Panc1 (cell line): ENCODE data around the gene C3orf85. TPM values are rescaled to one million over a fixed set of nuclear protein-coding genes. Genes with fewer than 3 reads are reported as not detected.

ENCODE experiments used
- ATAC-seq: fragments of 200-7000 bp; cut with Tn5 transposase; 2 replicates; pipeline ENCODE4 v1.9.1; 2020; ENCODE audit warnings: mild to moderate bottlenecking, moderate library complexity
- BruUV-seq: library from RNA; stranded (reverse); fragments of 400-500 nt; replicated peaks from 2 replicates; lab custom pipeline; 2021; lab: Mats Ljungman, UMichigan
- CTCF ChIA-PET: fragments of 300-600 bp; sonication (Branson Sonifier 250); formaldehyde crosslinking; loops from one replicate; lab custom pipeline; 2022; ENCODE audit warnings: antibody characterized with exemption; lab: Charles Lee
- POLR2A ChIA-PET: fragments of 300-600 bp; sonication (Branson Sonifier 250); formaldehyde crosslinking; loops from one replicate; lab custom pipeline; 2022; ENCODE audit warnings: antibody characterized with exemption; lab: Charles Lee
- DNase-seq: peaks from one replicate; pipeline ENCODE4 v3.0.0-alpha.2; 2010; ENCODE audit warnings: low read depth, low spot score
- H3K27ac ChIP-seq: 2 replicates; pipeline ENCODE4 v1.5.1; 2011; ENCODE audit warnings: mild to moderate bottlenecking, low read length, inconsistent platforms
- H3K27me3 ChIP-seq: fragments of 200-500 bp; sonication (Bioruptor generic); 2 replicates; pipeline ENCODE4 v1.6.0; 2014; ENCODE audit warnings: low read length, inconsistent platforms; ENCODE audit not compliant: control insufficient read depth, insufficient read depth
- H3K36me3 ChIP-seq: fragments of 200-500 bp; sonication (Bioruptor generic); 2 replicates; pipeline ENCODE4 v1.5.1; 2014; ENCODE audit warnings: inconsistent platforms, mild to moderate bottlenecking, low read length, moderate library complexity; ENCODE audit not compliant: control insufficient read depth, insufficient read depth
- H3K4me1 ChIP-seq: 2 replicates; pipeline ENCODE4 v1.5.1; 2011; ENCODE audit warnings: inconsistent platforms, mild to moderate bottlenecking, low read length, moderate library complexity; ENCODE audit not compliant: control insufficient read depth, insufficient read depth
- H3K4me3 ChIP-seq, 2 experiments: 2 replicates each; pipeline ENCODE4 v1.5.1; 2011 to 2012; ENCODE audit warnings: low read depth in 2 of 2, low read length in 2 of 2, mild to moderate bottlenecking in 2 of 2, inconsistent platforms in 1 of 2, moderate library complexity in 1 of 2
- H3K9me3 ChIP-seq: fragments of 200-500 bp; sonication (Bioruptor generic); 2 replicates; pipeline ENCODE4 v1.5.1; 2014; ENCODE audit warnings: low read depth, mild to moderate bottlenecking, inconsistent platforms, low read length, moderate library complexity; ENCODE audit not compliant: control insufficient read depth, insufficient read depth
- POLR2AphosphoS5 ChIP-seq: IDR thresholded peaks from 2 replicates; pipeline ENCODE4 v1.6.1; 2012; ENCODE audit warnings: mild to moderate bottlenecking, low read depth, low read length, moderate library complexity
- REST ChIP-seq, 2 experiments: IDR thresholded peaks; 2 replicates each; pipeline ENCODE4 v1.6.1; 2011 to 2012; ENCODE audit warnings: low read depth in 2 of 2, control low read depth in 1 of 2, low read length in 1 of 2, mild to moderate bottlenecking in 1 of 2, moderate library complexity in 1 of 2; ENCODE audit not compliant: insufficient read depth in 1 of 2
- SIN3A ChIP-seq: IDR thresholded peaks from 2 replicates; pipeline ENCODE4 v1.6.1; 2012; ENCODE audit warnings: low read depth, mild to moderate bottlenecking, low read length, moderate library complexity, borderline replicate concordance; ENCODE audit not compliant: insufficient read depth
- TCF7L2 ChIP-seq: IDR thresholded peaks from 2 replicates; pipeline ENCODE4 v1.6.1; 2011; ENCODE audit warnings: mild to moderate bottlenecking, low read depth, low read length, inconsistent platforms
- in situ Hi-C: cut with HindIII; loops from 2 replicates; pipeline ENCODE4 v1.10.0; 2016; ENCODE audit warnings: low sequenced_read_pairs, low pct_unique_long_range_greater_than_20kb
- intact Hi-C: fragments of 100-400 bp; cut with micrococcal nuclease; formaldehyde crosslinking; loops from one replicate; pipeline ENCODE4 v1.10.0; 2022; ENCODE audit not compliant: unreplicated experiment
- total RNA-seq: library from RNA; stranded (reverse); gene quantifications from one replicate; pipeline ENCODE4 v1.2.1, GENCODE V29; 2021; ENCODE audit not compliant: unreplicated experiment
- TF ChIP-seq, protein P1 (sequence below): fragments of 450-650 bp; IDR thresholded peaks from 2 replicates; pipeline ENCODE4 v1.5.1; 2017; ENCODE audit warnings: mild to moderate bottlenecking

C3orf85 gene
- total RNA-seq, 1 experiment from 2014 or later = not detected

DNA sequence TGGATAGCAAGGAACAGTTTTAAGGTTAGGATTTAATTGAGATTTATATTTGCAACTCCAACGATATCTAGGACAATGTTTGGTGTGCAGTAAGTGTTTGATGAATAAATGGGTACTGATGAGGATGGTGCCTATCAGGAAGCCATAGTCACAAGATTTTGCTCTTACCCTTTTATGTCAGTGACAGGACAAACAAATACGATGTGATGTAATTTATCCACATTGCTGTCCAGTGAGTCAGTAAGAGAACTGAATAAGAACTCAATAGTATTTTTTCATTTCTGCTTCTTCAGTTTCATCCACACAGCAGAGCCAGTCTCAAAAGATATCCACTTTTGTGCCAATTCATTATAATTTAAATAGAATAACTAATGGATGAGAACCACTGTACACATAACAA, 18.5 kb downstream of the C3orf85 start:
- no TSS peak for BruUV-seq

DNA sequence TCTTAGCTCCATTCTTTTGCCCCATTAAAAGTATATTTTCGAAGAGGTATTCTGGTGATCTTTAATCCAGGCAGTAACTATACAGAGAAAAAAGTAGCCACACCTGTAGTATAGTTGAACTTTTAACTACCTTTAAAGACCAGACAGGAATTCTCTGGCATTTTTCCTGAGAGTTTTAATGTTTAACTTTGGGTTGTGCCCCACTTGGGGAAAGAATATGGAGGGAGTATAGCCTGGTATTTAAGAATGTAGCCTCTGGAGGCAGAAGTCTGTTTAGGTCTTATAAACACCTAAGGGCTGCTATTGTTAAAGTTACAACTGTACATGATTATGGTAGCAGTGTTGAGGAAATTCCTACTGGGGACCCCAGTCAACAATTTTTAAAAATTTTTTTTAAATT, 19.3 kb downstream of the C3orf85 start:
- Histone ChIP-seq H3K27me3 (no peaks in the 10 kb centered on the region), H3K36me3 (no peaks in the 10 kb centered on the region), H3K4me1 (no peaks in the 10 kb centered on the region), H3K9me3 (no peaks in the 10 kb centered on the region), H3K27ac (no peak overlapping the region), H3K4me3 (no peak overlapping the region)
- intact Hi-C loops = no loop called here
- DNase-seq = no peak
- TF ChIP-seq REST (IDR thresholded peaks at IDR 0.05; ENCODE audit: insufficient read depth in 1 of 2, low read depth in 2 of 2, low read length in 1 of 2) = no peak
- TF ChIP-seq POLR2AphosphoS5 = no peak
- no peak for TF ChIP-seq TCF7L2
- TF ChIP-seq, protein P1, sequence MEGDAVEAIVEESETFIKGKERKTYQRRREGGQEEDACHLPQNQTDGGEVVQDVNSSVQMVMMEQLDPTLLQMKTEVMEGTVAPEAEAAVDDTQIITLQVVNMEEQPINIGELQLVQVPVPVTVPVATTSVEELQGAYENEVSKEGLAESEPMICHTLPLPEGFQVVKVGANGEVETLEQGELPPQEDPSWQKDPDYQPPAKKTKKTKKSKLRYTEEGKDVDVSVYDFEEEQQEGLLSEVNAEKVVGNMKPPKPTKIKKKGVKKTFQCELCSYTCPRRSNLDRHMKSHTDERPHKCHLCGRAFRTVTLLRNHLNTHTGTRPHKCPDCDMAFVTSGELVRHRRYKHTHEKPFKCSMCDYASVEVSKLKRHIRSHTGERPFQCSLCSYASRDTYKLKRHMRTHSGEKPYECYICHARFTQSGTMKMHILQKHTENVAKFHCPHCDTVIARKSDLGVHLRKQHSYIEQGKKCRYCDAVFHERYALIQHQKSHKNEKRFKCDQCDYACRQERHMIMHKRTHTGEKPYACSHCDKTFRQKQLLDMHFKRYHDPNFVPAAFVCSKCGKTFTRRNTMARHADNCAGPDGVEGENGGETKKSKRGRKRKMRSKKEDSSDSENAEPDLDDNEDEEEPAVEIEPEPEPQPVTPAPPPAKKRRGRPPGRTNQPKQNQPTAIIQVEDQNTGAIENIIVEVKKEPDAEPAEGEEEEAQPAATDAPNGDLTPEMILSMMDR = no peak
- TF ChIP-seq SIN3A = no peak
- ChIA-PET CTCF (no interaction called here), POLR2A (no interaction called here)
- in situ Hi-C loops = no loop called here
- no peak for ATAC-seq
- no TSS peak for BruUV-seq

More for the DNA sequence above, 18.5 kb downstream of the C3orf85 start:
- ChIA-PET POLR2A (no interaction called here), CTCF (no interaction called here)
- no peaks in the 10 kb centered on the region for H3K36me3 ChIP-seq
- DNase-seq (no peak), ATAC-seq (no peak)
- intact Hi-C loops = no loop called here
- H3K27me3 ChIP-seq = no peaks in the 10 kb centered on the region
- H3K4me3 ChIP-seq = no peak overlapping the region
- no peak overlapping the region for H3K27ac ChIP-seq
- H3K9me3 ChIP-seq = no peaks in the 10 kb centered on the region
- TF ChIP-seq TCF7L2 = no peak
- no peak for TF ChIP-seq REST (IDR thresholded peaks at IDR 0.05; ENCODE audit: insufficient read depth in 1 of 2, low read depth in 2 of 2, low read length in 1 of 2)
- no peak for TF ChIP-seq POLR2AphosphoS5
- TF ChIP-seq, protein P1 = no peak
- TF ChIP-seq SIN3A = no peak
- in situ Hi-C loops = no loop called here
- H3K4me1 ChIP-seq = no peaks in the 10 kb centered on the region
